Medulla oblongata (tissue), 1 donor: Measurements from ENCODE around the gene PRICKLE2.

Experiments
- DNase-seq: peaks from one replicate; pipeline ENCODE4 v3.0.0-alpha.2; 2015; ENCODE audit errors: extremely low spot score

PRICKLE2 gene

DNA sequence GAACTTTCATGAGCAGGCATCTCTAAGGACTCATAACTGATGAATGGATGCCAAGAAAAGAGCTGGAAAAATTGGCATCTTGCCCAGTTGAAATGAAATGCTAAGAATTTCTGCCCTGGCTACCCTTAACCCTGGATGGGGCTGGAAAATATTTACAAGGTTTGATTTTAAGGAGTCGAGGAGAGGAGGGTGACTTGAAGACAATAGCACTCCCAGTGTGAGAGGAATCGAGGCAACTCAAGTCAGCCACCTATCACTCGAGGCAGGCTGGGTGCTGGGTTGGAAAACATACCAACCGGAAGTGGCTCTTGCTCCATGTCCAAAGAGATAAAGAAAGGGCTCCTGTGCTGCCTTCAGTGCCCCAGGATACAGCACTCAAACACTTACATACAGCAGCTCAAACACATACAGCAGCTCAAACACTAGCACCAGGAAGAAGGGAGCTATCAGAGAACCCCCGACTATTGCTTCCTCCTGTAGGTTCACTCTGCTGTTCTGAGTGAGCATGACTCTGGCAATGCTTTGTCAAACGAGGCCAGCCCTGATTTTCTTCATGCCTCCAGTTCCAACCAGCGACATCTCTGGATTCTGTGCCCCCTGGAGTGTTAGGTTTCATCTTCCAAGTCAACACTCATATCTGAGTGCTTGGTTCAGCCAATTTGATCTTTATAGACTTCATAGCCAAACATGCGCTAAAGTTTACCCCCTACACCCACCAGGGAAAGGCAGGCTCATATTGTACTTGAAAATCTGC is 4.9 kb downstream of the PRICKLE2 start:
- DNase-seq: no peak

DNA sequence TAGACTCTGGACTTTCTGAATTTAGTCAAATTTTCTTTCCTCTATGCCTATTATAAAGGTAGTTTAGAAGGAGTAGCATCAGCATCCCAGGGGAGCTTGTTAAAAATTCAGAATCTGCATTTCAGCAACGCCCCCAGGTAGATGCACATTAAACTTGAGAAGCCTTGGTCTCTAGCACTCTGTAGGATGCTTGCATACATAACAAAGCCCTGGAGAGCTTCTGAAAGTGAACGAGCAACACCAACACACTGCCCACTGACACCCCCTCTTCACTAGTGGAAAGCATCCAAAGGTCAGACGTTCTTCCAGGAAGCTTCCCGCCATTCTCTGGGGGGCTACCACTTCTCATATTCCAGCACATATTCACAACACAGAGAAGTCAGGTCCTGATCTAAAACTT is 6.5 kb downstream of the PRICKLE2 start:
- DNase-seq: no peak

DNA sequence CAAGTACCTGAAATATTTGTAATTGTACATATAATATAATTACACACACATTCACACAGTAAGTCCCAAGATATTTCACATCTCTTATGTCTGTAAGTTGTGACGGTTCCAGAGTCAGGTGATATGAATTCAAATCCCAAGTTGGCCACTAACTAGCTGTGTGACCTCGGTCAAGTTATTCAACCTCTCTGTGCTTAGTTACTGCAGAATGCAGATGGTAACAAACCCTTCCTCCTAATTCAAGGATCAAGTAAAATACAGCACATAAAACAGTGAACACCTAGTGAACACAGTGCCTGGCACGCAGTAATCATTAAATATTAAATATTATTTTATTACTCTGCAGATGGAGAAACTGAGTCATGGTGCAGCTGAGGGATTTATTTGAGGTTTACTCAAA is 6.9 kb downstream of the PRICKLE2 start:
- DNase-seq: no peak

DNA sequence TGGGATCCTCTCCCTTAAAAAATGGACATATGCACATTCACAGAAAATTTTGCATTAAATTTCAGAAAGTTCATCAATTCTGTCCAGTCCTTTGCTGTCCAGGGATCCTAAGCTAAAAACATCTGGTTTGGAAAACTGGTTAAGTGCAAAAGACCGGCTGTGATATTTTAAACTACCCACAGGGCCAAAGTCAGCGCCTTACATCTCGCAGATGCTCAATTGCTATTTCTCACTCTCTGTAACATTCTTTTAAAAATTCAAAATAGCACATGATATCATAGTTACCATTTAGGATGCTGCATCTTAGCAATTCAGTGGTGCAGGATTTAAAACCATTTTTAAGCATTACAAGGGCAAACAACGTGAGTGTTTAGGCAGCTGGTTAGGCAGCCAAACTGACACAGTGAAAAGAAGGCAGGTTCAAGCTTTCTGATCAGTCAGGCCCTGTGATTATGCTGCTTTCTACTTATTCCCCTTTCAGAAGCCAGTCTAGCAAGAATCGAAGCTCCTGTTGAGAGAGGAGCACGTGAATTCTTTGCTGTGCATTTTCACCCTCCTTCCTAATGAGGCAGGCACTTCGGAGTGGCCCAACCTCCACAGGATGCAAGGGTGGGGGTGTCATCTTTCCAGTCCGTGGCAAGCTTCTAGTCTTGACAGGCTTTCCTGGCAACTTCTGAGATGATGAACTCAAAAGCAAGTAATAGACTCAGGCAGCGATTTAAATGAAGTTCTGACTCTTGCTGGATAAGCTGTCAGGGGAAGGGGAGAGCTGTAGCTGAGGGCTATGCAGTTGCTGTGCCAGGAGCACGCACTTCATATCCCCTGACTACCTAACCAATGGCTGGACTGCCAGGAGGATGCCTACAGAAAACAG is 8.8 kb downstream of the PRICKLE2 start:
- no peak for DNase-seq

DNA sequence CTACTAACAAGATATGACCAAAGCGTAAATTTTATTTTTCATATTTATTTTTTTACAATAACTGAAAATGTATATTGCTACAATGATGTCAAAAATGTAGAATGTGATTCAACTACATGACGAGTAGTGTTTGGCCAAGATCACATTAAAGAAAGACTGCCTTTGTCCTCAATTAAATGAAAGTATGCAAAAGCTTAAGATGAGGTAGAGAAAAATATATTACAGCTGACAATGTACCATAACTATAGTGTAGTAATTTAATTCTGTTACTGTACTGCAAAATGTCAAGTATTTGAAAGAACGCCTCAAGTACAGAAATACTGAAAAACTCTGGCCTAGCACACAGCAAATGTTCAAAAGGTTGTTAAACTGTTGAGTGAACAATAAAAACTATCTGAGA is 9.7 kb downstream of the PRICKLE2 start:
- no peak for DNase-seq

DNA sequence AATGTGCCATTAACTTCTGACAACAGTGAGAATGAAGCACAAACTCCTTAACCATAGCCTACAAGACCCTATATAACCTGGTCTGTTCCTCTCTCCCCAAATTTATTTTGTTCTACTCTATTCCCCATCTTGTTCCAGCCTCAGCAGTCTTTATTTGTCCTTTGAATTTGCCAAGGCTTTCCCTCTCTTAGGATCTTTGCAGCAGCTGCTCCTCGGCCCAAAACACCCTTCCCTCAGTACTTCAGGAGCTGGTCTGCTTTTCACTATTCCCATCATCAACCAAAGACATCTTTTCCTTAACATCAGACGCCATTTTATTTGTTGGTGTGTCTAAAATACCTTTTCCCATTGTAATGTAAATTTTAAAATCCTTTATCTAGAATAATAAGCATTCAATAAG is 10.2 kb downstream of the PRICKLE2 start:
- DNase-seq: no peak

DNA sequence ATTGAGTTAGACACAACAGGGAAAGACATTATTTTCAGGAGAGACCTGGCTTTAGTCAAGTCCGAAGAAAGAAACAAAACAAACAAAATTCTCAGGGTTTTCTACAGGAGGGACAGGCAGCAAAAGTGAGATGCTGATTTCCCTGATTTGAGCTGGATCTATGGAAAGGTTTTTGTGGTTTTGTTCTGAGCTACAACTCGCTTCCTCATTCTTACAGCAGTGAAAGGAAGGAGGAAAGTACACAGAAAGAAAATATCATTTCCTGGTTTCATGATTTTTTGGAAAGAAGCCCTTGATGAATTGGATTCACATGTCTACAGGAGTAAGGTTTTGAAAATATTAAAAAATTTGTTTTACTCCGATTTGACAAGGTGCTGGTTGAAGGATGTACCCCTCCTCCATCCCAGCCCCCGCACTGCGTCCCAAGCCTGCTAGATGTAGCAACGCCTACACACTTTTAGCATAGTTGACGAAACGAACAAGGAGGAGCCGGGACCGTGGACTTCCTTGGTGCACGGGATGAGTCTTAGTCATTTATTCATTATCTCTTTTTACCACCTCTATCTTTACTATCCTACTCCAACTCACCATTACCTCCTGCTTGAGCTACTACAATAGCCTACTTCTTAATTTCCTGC is 10.8 kb downstream of the PRICKLE2 start:
- DNase-seq: no peak

DNA sequence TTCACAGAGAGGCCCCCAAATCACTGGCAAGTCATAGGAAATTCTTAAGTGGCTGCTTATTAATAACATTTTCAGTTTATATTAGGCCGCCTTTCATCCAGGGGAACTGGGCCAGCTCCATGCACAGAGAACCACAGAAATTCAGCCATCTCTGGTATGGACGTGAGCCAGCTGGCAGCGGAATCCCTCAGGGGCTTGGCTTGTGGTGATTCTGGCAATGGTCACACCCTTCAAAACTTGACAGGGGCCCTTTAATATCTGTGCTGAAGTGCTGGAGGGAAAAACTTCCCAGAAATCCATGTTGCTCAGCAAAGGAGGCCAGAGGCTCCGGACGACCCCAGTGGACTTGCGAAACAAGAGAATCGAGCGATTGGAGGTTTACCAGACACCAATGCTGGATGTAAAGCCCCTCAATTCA is 11.3 kb downstream of the PRICKLE2 start:
- DNase-seq: no peak

DNA sequence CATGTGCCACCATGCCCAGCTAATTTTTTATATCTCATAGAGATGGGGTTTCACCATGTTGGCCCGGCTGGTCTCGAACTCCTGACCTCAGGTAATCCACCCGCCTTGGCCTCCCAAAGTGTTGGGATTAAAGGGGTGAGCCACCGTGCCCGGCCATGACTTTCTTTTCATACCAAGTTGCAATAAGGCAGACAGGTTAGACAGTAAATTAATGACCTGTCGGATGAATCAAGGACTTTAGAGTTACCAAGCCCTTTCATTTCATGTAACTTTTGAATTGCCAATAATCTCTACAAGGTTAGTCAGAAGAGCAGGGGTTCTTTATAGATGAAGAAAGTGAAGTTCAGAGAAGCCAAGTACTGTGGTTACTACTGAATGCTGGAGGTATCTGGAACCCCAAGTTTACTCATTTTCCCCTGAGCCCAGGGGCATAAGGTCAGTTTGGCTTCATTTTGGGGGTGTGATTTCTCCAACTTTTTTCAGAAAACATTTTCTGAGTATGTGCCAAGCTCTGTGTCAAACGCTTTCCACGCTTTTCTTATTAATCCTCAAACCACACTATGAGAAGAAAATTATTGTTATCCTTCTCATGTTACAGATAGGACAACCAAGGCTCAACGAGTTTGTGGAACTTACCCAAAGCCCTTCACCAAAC is 11.9 kb downstream of the PRICKLE2 start:
- no peak for DNase-seq

DNA sequence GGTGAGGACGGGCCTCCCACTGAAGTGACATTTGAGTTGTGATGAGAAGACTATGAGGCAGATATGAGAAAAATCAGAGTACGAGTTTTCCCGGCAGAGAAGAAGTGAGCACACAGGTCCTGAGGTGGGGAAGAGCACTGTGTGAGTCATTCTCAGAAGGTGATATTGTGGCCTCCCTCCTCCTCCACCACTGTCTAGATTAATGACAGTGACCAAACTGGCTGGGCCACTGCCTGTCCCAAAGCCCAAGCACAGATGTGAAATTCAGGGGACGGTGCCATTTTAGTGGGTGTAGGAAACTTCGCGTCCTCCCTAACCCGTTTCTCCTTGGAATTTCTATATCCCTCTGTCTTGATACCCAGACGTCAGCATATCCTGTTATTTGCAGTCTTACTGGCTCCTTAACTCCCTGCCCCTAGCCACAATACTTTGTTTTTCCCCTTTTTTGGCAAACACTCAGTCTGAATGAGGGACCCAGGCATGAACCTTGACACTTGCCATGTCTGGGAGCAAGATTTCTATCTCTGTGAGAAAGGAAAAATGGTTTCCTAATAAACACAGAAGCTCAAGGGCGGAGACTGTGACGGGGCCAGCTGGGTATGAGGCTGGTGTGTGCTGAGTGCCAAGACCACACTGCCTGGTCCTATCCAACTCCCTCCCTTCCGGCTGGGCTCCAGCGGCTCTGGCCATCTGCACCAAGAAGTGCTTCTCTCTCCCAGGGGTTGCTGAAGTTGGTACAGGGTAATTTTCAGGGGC is 15.2 kb downstream of the PRICKLE2 start:
- peak; percentile 81 for DNase-seq

DNA sequence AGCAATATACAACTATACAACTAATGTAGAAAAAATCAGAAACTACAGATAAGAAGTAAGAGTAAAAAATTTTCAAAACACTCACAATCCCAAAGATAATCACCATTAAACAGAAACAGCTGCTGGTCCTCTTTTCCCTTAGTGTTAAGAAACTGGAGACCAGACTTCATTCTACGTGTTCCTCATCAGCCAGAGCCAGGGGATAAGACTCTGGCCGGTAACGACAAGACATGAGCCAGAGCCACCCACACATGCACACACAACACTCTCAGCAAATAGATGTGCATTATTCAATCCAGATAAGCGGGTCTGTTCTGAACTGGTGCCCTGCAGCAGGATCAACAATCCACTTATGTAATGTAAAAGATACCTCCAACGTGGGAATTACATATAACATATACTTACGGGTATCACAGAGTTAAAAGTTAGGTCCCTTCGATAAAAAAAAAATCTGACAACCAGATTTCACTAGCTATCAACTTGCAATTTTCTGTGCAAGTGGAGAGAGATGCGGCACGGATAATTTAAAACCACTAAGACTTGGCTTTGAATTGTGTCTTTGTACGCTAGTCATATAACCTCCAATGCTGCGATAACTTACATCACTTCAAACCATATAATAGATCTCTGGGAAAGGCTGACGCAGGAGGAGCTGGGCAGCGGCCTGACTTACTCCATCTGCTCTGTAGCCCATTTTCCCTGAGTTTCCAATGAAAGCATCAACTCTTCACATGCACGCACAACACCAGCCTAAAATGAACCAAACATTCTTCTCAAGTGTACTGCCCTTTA is 17.8 kb downstream of the PRICKLE2 start:
- DNase-seq: no peak

DNA sequence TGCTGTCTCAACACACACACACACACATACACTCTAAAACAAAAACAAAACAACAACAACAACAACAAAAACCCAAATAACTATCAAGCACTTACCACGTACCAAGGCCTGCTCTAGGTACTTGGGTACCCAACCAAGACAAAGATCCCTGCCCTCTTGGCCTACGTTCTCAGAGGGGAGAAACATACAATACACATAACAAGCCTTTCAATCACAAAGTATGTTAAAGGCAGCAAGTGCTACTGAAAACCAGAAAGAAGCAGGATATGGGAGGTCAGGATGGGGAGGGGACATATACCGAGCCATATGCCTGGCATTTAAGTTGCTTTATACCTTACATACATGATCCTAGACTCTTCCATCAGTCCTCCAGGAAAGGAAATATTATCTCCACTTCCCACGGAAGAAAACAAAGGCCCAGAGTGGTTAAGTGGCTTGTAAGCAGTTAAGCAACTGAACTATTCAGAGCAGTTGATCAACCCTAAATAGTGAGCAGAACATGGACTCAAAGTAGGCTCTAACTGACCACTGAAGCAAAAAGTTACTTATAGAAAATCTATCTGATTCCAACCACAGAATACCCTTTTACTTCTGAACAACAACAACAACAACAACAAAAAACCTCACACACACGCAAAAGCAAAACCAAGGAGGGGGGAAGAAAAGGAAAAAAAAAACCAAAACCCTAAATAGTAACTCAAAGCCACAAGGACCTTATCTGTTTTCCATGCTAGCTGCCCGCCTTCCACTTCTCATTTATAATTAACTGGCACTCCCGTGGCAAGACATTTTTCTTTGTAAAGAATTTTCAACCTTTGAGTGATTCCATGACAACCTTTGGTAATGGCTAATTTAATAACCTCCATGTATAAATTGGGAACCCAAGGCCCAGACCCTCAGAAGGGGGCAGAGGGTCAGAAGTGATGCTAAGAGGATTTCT is 21.0 kb downstream of the PRICKLE2 start:
- no peak for DNase-seq

DNA sequence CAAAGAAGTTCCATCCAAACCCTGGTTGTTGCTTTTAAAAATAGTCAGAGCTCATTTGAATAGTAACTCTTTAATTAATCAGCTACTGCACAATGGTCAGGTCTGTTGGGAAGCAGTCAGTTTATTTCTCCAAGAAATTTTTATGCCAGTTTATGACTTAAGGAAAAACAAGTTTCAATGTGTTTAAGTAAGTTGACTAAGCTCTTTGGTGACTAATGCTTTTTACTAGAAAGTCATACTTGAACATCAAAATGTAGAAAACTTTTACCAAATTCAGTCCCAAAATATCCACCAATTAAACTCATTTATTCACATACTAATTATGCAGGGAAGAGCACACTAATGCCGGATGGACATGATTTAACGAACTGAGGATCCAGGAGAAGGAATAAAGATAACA is 22.1 kb downstream of the PRICKLE2 start:
- DNase-seq: no peak

DNA sequence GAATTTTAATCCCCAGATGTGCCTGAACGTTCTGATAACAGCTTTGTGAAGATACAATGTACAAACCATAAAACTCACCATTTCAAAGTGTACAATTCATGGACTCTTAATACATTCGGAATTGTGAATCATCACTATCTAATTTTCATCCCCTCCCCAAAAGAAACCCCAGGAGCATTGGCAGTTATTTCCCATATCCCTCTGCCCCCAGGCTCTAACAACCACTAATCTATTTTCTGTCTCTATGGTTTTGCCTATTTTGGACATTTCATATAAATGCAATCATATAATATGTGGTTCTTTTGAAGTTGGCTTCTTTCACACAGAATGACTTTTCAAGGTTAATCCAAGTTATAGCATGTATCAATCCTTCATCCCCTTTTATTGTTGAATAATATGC is 25.3 kb downstream of the PRICKLE2 start:
- no peak for DNase-seq

DNA sequence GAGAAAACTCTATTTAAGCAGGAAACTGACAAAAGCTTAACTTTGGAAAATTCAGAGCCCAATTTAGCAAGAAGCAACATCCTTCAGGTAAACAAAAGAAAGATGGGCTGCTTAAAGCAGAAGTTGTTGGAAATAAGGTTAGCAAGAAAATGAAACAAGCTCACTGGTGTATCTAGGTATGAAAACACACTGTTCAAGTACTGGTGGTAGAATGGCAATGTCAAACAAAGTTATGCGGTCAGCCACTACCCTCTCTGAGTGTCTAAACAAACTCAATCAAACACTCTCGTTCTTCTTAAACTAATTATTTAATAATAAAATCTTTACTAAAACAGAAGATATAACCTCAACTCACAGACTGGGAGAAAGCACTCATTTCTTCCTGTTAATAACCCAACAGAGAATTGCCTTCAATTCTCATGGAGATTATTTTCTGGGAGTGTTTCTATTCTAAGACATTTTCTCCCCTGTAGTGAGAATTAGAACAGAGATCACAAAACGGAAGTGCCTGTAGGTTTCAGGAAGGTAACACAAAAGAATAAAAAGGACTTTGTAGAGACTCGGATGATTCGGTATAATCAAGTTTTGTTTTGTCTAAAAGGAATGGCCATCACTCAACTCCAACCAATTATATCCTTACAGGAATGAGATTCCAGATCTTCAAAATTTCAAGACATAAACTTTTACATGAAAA is 28.9 kb downstream of the PRICKLE2 start:
- DNase-seq: no peak

DNA sequence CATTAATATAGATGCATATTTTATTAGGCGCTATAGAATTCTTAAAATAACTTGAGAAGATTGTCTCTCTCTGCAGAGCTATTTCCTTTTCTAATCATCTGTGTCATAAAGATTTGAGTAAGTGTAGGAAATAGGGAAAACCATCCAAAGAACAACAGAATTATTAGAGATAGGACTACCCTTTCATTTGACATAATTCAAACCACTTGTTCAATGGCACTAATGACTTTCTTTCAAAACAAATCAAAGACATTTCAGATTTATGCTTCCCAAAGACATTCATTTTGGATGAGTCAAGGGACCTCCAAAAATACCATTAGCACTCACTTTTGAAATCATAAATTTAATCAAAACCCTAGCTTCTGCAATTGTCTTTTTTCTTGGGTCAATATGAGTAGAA is 29.5 kb downstream of the PRICKLE2 start:
- no peak for DNase-seq

DNA sequence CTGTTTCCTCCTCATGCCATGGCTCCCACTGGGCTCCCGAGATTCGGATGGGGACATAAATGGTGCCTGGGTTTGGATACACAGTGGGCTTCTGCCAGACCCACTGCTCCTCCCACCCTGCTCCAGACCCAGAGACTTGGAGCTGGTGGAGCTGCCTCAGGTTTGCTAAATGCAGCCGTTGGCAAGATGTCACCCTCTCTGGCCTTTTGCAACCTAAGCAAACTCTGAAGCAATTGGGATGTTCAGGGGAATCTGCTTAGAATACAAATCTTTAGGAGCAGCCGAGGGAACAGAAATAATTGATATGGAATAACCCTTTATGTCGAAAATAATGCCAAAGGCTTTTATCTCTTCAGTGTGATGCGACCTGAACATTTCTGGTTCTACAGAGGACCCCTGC is 33.4 kb downstream of the PRICKLE2 start:
- DNase-seq: no peak
